ENCODE measurements around the gene ANAPC16.

- TF ChIP-seq POLR2A (IDR thresholded peaks at IDR 0.05), result no peak
- TF ChIP-seq CTCF (IDR thresholded peaks at IDR 0.05), result no peak
These were observed 49.7 kb downstream of the ANAPC16 start for GRCh38 chr10:72265508-72265907.
